Measurements from ENCODE around the gene MYF6.
"Not testable (repeated sequence)": the region's sequence is repeated elsewhere in the genome, so short reads cannot be mapped to it uniquely, and the experiment has no call there.

Gene MYF6

GRCh38 chr12:80707126-80707829, at the start of gene MYF6:
Gene MYF6 (plus strand): TSS chr12:80707634. CDS start chr12:80707720, 86 bp downstream.
- no peak for DNase-seq (ENCODE audit: extremely low read depth in 1 of 2, low read depth in 1 of 2)

- DNase-seq (ENCODE audit: extremely low read depth in 1 of 2, low read depth in 1 of 2), result no peak
Measured at GRCh38 chr12:80659512-80660063, 47.8 kb upstream of the MYF6 start.

- DNase-seq (ENCODE audit: extremely low read depth in 1 of 2, low read depth in 1 of 2), result no peak
Measured at GRCh38 chr12:80662586-80662985, 44.8 kb upstream of the MYF6 start.

GRCh38 chr12:80670214-80670613, 37.2 kb upstream of the MYF6 start:
- DNase-seq (ENCODE audit: extremely low read depth in 1 of 2, low read depth in 1 of 2), result no peak

GRCh38 chr12:80676042-80676636, 31.3 kb upstream of the MYF6 start:
- not testable (repeated sequence) for DNase-seq (ENCODE audit: extremely low read depth in 1 of 2, low read depth in 1 of 2)

- DNase-seq (ENCODE audit: extremely low read depth in 1 of 2, low read depth in 1 of 2), result no peak
Measured at GRCh38 chr12:80676856-80677255, 30.6 kb upstream of the MYF6 start.

GRCh38 chr12:80677994-80678393, 29.4 kb upstream of the MYF6 start:
- no peak for DNase-seq (ENCODE audit: extremely low read depth in 1 of 2, low read depth in 1 of 2)

- DNase-seq (ENCODE audit: extremely low read depth in 1 of 2, low read depth in 1 of 2), result no peak
Measured at GRCh38 chr12:80679346-80680131, 27.9 kb upstream of the MYF6 start.

GRCh38 chr12:80681287-80681686, 26.1 kb upstream of the MYF6 start:
- DNase-seq (ENCODE audit: extremely low read depth in 1 of 2, low read depth in 1 of 2), result no peak

GRCh38 chr12:80681786-80682185, 25.6 kb upstream of the MYF6 start:
- no peak for DNase-seq (ENCODE audit: extremely low read depth in 1 of 2, low read depth in 1 of 2)

- no peak for DNase-seq (ENCODE audit: extremely low read depth in 1 of 2, low read depth in 1 of 2)
Measured at GRCh38 chr12:80684077-80684495, 23.3 kb upstream of the MYF6 start.

GRCh38 chr12:80690090-80690489, 17.3 kb upstream of the MYF6 start:
- DNase-seq (ENCODE audit: extremely low read depth in 1 of 2, low read depth in 1 of 2), result no peak

GRCh38 chr12:80690513-80690912, 16.9 kb upstream of the MYF6 start:
- DNase-seq (ENCODE audit: extremely low read depth in 1 of 2, low read depth in 1 of 2), result no peak

- no peak for DNase-seq (ENCODE audit: extremely low read depth in 1 of 2, low read depth in 1 of 2)
Measured at GRCh38 chr12:80692114-80692513, 15.3 kb upstream of the MYF6 start.

GRCh38 chr12:80697270-80697887, 10.1 kb upstream of the MYF6 start:
- DNase-seq (ENCODE audit: extremely low read depth in 1 of 2, low read depth in 1 of 2), result no peak

GRCh38 chr12:80698256-80698655, 9.2 kb upstream of the MYF6 start:
- no peak for DNase-seq (ENCODE audit: extremely low read depth in 1 of 2, low read depth in 1 of 2)

GRCh38 chr12:80698847-80699542, 8.4 kb upstream of the MYF6 start:
- no peak for DNase-seq (ENCODE audit: extremely low read depth in 1 of 2, low read depth in 1 of 2)

GRCh38 chr12:80700327-80700726, 7.1 kb upstream of the MYF6 start:
- no peak for DNase-seq (ENCODE audit: extremely low read depth in 1 of 2, low read depth in 1 of 2)

- DNase-seq (ENCODE audit: extremely low read depth in 1 of 2, low read depth in 1 of 2), result no peak
Measured at GRCh38 chr12:80701388-80701787, 6.0 kb upstream of the MYF6 start.

Measured in activated CD8-positive, alpha-beta memory T cell treated with anti-CD3 and anti-CD28 coated beads for 1 hour (primary cell).